K562 (cell line): ENCODE measurements around the gene CCDC9. TPM values are rescaled to one million over a fixed set of nuclear protein-coding genes. Genes with fewer than 3 reads are reported as not detected.

Source experiments
- DMBX1 ChIP-seq: fragments of 250-450 bp; sonication (Bioruptor Pico); IDR thresholded peaks from 2 replicates; pipeline ENCODE4 v1.8.0; 2022; ENCODE audit warnings: inconsistent platforms, mild to moderate bottlenecking, moderate library complexity, borderline replicate concordance
- HMGN3 ChIP-seq: IDR thresholded peaks from 2 replicates; pipeline ENCODE4 v1.6.1; 2011; ENCODE audit warnings: borderline replicate concordance, low read depth, mild to moderate bottlenecking, mixed read lengths, low read length; ENCODE audit not compliant: insufficient read length; ENCODE audit errors: extremely low read depth
- MYNN ChIP-seq, 2 experiments: sonication (generic); formaldehyde crosslinking in 1 of 2; IDR thresholded peaks; 2 replicates each; pipeline versions ENCODE4 v1.5.0 to v1.6.1; 2016 to 2020; ENCODE audit warnings: antibody characterized with exemption in 1 of 2, missing genetic modification reagents in 1 of 2
- NFE2 ChIP-seq: IDR thresholded peaks from 2 replicates; pipeline ENCODE4 v1.6.1; 2014; ENCODE audit warnings: antibody characterized with exemption, low read depth
- PHF8 ChIP-seq: fragments of 200-600 bp; sonication (generic); IDR thresholded peaks from 2 replicates; pipeline ENCODE4 v1.6.1; 2012; ENCODE audit warnings: mixed run types, mild to moderate bottlenecking, inconsistent platforms, low read length, moderate library complexity, borderline replicate concordance
- PML ChIP-seq: IDR thresholded peaks from 2 replicates; pipeline ENCODE4 v1.6.1; 2012; ENCODE audit warnings: low read length, inconsistent platforms
- RFX5 ChIP-seq: IDR thresholded peaks from 2 replicates; pipeline ENCODE4 v1.6.1; 2011; ENCODE audit warnings: low read depth, mild to moderate bottlenecking, improper control_type of control experiment, low read length
- ZNF561 ChIP-seq: fragments of 450-650 bp; formaldehyde crosslinking; conservative IDR thresholded peaks from 2 replicates; pipeline ENCODE4 v1.4.0; 2020; ENCODE audit warnings: mild to moderate bottlenecking, moderate library complexity
- polyA plus RNA-seq, 8 experiments: library from polyadenylated mRNA; depleted of rRNA in 4 of 8; stranded (reverse) in 5 of 8; unstranded in 3 of 8; fragments of >200 nt; fragmentation: Nextera tagmentation in 2 of 8; fragmentation: Illumina TruSeq in 1 of 8; extraction: Ambion mirVana in 2 of 8; extraction: Trizol in 1 of 8; gene quantifications; 2 replicates each; pipeline versions ENCODE4 v1.2.1 to v1.2.3, GENCODE V29; 2011 to 2014; ENCODE audit warnings: inconsistent platforms in 1 of 8, missing spikeins in 1 of 8
- total RNA-seq, 7 experiments: library from RNA; depleted of rRNA in 6 of 7; stranded (reverse); fragments of >200 nt in 6 of 7; fragmentation: Illumina TruSeq in 2 of 7; extraction: Trizol in 2 of 7; gene quantifications; 2 replicates each; pipeline versions ENCODE4 v1.2.1 to v1.2.3, GENCODE V29; 2011 to 2021; ENCODE audit warnings: low replicate concordance in 1 of 7
- TF ChIP-seq, protein P1 (sequence below): fragments of 450-650 bp; formaldehyde crosslinking; IDR thresholded peaks from 2 replicates; pipeline ENCODE4 v1.4.0; 2020; ENCODE audit warnings: mild to moderate bottlenecking, moderate library complexity
- TF ChIP-seq, protein P2 (sequence below): sonication (generic); formaldehyde crosslinking; IDR thresholded peaks from 2 replicates; pipeline ENCODE4 v1.8.0; 2022; ENCODE audit warnings: mild to moderate bottlenecking, missing genetic modification reagents
- TF ChIP-seq, protein P3 (sequence below): fragments of 250-450 bp; sonication (Bioruptor Pico); IDR thresholded peaks from 2 replicates; pipeline ENCODE4 v1.4.0; 2020
- TF ChIP-seq, protein P4 (sequence below): fragments of 250-450 bp; sonication (Bioruptor Pico); IDR thresholded peaks from 2 replicates; pipeline ENCODE4 v1.4.0; 2020; ENCODE audit warnings: mild to moderate bottlenecking

Gene CCDC9
- total and polyA plus RNA-seq, 9 of the 15 experiments (the other 6 are each of a cell fraction or from before 2014, with no cell fraction given), result 0.23 to 38.6 (median 8.4) TPM

DNA sequence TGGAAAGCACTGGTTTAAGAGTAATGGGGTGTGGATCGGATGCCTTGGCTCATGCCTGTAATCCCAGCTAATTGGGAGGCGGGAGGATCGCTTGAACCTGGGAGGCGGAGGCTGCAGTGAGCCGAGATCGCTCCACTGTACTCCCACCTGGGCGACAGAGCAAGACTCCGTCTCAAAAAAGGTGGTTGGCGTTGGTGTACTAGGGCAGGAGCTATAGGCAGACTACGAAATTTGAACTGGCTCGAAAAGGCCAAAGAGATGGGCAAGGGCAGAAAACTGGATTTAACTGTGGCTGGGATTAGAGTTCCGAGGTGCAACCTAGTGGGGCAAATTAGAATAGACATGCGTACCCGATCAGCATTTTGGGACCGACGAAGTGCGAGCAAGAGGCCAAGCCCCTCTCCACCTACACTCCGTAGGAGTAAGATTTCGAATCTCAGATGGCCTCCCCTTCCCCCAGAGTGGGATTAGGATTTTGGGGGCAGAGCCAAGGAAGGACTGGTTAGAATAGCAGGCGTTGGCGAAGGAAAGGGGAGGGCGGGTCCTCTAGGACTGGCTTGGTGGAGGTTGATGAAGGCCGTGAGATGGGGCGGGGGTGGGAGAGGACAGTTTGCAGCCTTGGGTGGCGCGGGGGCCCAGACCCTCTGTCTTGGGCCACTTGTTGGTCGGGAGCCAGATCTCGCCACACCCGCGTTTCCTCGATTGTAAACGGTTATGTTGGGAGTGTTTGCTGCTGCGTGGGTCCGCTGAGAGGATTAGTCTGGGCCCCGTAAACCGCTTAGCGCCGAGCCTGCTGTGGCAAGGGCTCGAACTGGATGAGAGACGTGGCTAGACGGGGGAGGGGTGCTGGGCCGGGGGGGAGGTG is 16.4 kb downstream of the CCDC9 start (continued):
- 0 out of 2 replicates have a peak, but pooled peaks have one; percentile 10 for TF ChIP-seq PML
- TF ChIP-seq NFE2, result no peak
- no peak for TF ChIP-seq PHF8
- no peak for TF ChIP-seq RFX5
- TF ChIP-seq, protein P1, sequence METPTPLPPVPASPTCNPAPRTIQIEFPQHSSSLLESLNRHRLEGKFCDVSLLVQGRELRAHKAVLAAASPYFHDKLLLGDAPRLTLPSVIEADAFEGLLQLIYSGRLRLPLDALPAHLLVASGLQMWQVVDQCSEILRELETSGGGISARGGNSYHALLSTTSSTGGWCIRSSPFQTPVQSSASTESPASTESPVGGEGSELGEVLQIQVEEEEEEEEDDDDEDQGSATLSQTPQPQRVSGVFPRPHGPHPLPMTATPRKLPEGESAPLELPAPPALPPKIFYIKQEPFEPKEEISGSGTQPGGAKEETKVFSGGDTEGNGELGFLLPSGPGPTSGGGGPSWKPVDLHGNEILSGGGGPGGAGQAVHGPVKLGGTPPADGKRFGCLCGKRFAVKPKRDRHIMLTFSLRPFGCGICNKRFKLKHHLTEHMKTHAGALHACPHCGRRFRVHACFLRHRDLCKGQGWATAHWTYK (CRISPR knock-in tag), result no peak
- TF ChIP-seq MYNN (IDR thresholded peaks at IDR 0.05), result peak; percentile 13; the same call in 1 of the 2 replicates
- no peak for TF ChIP-seq MYNN (CRISPR knock-in tag; IDR thresholded peaks at IDR 0.05)
- TF ChIP-seq DMBX1 (CRISPR knock-in tag), result no peak
- no peak for TF ChIP-seq ZNF561 (CRISPR knock-in tag)
- TF ChIP-seq, protein P2, sequence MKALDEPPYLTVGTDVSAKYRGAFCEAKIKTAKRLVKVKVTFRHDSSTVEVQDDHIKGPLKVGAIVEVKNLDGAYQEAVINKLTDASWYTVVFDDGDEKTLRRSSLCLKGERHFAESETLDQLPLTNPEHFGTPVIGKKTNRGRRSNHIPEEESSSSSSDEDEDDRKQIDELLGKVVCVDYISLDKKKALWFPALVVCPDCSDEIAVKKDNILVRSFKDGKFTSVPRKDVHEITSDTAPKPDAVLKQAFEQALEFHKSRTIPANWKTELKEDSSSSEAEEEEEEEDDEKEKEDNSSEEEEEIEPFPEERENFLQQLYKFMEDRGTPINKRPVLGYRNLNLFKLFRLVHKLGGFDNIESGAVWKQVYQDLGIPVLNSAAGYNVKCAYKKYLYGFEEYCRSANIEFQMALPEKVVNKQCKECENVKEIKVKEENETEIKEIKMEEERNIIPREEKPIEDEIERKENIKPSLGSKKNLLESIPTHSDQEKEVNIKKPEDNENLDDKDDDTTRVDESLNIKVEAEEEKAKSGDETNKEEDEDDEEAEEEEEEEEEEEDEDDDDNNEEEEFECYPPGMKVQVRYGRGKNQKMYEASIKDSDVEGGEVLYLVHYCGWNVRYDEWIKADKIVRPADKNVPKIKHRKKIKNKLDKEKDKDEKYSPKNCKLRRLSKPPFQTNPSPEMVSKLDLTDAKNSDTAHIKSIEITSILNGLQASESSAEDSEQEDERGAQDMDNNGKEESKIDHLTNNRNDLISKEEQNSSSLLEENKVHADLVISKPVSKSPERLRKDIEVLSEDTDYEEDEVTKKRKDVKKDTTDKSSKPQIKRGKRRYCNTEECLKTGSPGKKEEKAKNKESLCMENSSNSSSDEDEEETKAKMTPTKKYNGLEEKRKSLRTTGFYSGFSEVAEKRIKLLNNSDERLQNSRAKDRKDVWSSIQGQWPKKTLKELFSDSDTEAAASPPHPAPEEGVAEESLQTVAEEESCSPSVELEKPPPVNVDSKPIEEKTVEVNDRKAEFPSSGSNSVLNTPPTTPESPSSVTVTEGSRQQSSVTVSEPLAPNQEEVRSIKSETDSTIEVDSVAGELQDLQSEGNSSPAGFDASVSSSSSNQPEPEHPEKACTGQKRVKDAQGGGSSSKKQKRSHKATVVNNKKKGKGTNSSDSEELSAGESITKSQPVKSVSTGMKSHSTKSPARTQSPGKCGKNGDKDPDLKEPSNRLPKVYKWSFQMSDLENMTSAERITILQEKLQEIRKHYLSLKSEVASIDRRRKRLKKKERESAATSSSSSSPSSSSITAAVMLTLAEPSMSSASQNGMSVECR, result peak; percentile 45; the same call in 1 of the 2 replicates
- TF ChIP-seq, protein P3, sequence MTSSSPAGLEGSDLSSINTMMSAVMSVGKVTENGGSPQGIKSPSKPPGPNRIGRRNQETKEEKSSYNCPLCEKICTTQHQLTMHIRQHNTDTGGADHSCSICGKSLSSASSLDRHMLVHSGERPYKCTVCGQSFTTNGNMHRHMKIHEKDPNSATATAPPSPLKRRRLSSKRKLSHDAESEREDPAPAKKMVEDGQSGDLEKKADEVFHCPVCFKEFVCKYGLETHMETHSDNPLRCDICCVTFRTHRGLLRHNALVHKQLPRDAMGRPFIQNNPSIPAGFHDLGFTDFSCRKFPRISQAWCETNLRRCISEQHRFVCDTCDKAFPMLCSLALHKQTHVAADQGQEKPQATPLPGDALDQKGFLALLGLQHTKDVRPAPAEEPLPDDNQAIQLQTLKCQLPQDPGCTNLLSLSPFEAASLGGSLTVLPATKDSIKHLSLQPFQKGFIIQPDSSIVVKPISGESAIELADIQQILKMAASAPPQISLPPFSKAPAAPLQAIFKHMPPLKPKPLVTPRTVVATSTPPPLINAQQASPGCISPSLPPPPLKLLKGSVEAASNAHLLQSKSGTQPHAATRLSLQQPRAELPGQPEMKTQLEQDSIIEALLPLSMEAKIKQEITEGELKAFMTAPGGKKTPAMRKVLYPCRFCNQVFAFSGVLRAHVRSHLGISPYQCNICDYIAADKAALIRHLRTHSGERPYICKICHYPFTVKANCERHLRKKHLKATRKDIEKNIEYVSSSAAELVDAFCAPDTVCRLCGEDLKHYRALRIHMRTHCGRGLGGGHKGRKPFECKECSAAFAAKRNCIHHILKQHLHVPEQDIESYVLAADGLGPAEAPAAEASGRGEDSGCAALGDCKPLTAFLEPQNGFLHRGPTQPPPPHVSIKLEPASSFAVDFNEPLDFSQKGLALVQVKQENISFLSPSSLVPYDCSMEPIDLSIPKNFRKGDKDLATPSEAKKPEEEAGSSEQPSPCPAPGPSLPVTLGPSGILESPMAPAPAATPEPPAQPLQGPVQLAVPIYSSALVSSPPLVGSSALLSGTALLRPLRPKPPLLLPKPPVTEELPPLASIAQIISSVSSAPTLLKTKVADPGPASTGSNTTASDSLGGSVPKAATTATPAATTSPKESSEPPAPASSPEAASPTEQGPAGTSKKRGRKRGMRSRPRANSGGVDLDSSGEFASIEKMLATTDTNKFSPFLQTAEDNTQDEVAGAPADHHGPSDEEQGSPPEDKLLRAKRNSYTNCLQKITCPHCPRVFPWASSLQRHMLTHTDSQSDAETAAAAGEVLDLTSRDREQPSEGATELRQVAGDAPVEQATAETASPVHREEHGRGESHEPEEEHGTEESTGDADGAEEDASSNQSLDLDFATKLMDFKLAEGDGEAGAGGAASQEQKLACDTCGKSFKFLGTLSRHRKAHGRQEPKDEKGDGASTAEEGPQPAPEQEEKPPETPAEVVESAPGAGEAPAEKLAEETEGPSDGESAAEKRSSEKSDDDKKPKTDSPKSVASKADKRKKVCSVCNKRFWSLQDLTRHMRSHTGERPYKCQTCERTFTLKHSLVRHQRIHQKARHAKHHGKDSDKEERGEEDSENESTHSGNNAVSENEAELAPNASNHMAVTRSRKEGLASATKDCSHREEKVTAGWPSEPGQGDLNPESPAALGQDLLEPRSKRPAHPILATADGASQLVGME (CRISPR knock-in tag), result no peak
- TF ChIP-seq, protein P4, sequence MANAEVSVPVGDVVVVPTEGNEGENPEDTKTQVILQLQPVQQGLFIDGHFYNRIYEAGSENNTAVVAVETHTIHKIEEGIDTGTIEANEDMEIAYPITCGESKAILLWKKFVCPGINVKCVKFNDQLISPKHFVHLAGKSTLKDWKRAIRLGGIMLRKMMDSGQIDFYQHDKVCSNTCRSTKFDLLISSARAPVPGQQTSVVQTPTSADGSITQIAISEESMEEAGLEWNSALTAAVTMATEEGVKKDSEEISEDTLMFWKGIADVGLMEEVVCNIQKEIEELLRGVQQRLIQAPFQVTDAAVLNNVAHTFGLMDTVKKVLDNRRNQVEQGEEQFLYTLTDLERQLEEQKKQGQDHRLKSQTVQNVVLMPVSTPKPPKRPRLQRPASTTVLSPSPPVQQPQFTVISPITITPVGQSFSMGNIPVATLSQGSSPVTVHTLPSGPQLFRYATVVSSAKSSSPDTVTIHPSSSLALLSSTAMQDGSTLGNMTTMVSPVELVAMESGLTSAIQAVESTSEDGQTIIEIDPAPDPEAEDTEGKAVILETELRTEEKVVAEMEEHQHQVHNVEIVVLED (CRISPR knock-in tag), result no peak
- no peak for TF ChIP-seq HMGN3
